Central memory CD8-positive, alpha-beta T cell (primary cell): ENCODE data around the gene GALM.
A peak's percentile ranks its signal among the peaks of the same experiment; 100 is the strongest.
"Not testable (repeated sequence)": the region's sequence is repeated elsewhere in the genome, so short reads cannot be mapped to it uniquely, and the experiment has no call there.

Source experiments
- ATAC-seq: fragments of 150-1000 bp; cut with Tn5 transposase; replicated peaks from 2 replicates; pipeline ENCODE4 v1.10.0; 2022; ENCODE audit warnings: mild to moderate bottlenecking, moderate FRiP score, moderate number of reproducible peaks; ENCODE audit not compliant: poor library complexity, severe bottlenecking; ENCODE audit errors: extremely low read depth
- DNase-seq, 2 donors: peaks; one replicate each; pipeline ENCODE4 v3.0.0; 2021; ENCODE audit warnings: low spot score in 2 of 2
- H3K27ac Mint-ChIP-seq: one replicate; pipeline ENCODE4 v1.8.0; 2022; ENCODE audit warnings: low read depth, mild to moderate bottlenecking, moderate library complexity, mixed read lengths
- H3K27me3 Mint-ChIP-seq: one replicate; pipeline ENCODE4 v1.8.0; 2022; ENCODE audit warnings: mixed read lengths
- H3K36me3 Mint-ChIP-seq: one replicate; pipeline ENCODE4 v1.8.0; 2022; ENCODE audit warnings: mild to moderate bottlenecking, moderate library complexity, mixed read lengths; ENCODE audit not compliant: insufficient read depth
- H3K4me1 Mint-ChIP-seq: one replicate; pipeline ENCODE4 v1.8.0; 2022; ENCODE audit warnings: mixed read lengths
- H3K4me3 Mint-ChIP-seq: one replicate; pipeline ENCODE4 v1.8.0; 2022; ENCODE audit warnings: mild to moderate bottlenecking, moderate library complexity, mixed read lengths
- H3K9me3 Mint-ChIP-seq: one replicate; pipeline ENCODE4 v1.8.0; 2022; ENCODE audit warnings: mixed read lengths

Gene GALM

DNA sequence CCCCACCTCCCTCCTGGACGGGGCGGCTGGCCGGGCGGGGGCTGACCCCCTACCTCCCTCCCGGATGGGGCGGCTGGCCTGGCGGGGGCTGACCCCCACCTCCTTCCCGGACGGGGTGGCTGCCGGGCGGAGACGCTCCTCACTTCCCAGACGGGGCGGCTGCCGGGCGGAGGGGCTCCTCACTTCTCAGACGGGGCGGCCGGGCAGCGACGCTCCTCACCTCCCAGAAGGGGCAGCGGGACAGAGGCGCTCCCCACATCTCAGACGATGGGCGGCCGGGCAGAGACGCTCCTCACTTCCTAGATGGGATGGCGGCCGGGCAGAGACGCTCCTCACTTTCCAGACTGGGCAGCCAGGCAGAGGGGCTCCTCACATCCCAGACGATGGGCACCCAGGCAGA is 90.0 kb downstream of the GALM start:
- H3K36me3 Mint-ChIP-seq: peaks cover 14% of the 10 kb centered on the region
- DNase-seq, H3K27ac Mint-ChIP-seq: not testable (repeated sequence)

DNA sequence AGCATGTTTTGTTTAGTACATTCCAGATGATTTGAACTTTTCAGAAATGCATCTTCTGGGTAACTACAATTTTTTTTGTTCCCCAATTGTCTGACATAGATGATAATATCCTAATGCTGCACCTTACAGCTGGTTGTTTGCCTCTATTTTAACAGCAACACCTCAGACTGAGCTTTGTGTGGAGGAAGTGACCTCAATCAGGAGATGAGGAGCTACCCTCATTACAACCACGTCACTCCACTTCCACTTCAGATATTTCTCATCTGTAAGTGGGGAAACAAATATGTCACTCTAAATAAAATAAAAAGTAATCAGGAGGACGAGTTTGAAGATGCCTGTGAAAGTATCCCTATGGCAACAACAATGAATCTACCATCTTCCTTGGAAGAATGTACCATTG is 97.3 kb downstream of the GALM start:
- no peaks in the 10 kb centered on the region for H3K4me1 Mint-ChIP-seq
- H3K4me3 Mint-ChIP-seq: no peak overlapping the region
- no peaks in the 10 kb centered on the region for H3K9me3 Mint-ChIP-seq
- ATAC-seq: no peak
- no peak for DNase-seq
- no peaks in the 10 kb centered on the region for H3K27me3 Mint-ChIP-seq
- peaks cover 1% of the 10 kb centered on the region for H3K36me3 Mint-ChIP-seq
- H3K27ac Mint-ChIP-seq: no peak overlapping the region

More for the DNA sequence above, 90.0 kb downstream of the GALM start:
- not testable (repeated sequence) for H3K9me3 Mint-ChIP-seq, ATAC-seq, H3K4me3 Mint-ChIP-seq, H3K27me3 Mint-ChIP-seq
- H3K4me1 Mint-ChIP-seq: peaks cover 15% of the 10 kb centered on the region

DNA sequence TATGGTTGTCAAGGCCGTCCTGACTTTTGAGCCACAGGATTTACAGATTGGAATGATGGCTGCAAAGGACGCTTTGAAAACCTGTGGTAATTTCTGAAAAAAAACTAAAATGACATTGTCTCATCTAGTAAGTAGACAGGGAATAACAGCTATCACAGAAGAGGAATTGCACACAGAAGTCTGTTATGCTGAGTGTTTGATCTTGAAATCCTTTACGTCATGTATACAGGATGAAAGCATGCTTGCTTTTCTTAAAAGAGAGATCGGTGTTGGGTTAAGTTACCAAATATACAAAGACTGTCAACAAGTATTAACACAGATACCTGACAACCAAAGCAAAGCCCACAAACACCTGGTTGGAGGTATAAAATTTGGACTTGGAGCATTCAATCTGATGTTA is 97.8 kb downstream of the GALM start:
- ATAC-seq (no peak), DNase-seq (no peak)
- H3K27me3 Mint-ChIP-seq: no peaks in the 10 kb centered on the region
- H3K27ac Mint-ChIP-seq: no peak overlapping the region
- H3K9me3 Mint-ChIP-seq: no peaks in the 10 kb centered on the region
- peaks cover 1% of the 10 kb centered on the region for H3K36me3 Mint-ChIP-seq
- no peak overlapping the region for H3K4me3 Mint-ChIP-seq
- no peaks in the 10 kb centered on the region for H3K4me1 Mint-ChIP-seq

DNA sequence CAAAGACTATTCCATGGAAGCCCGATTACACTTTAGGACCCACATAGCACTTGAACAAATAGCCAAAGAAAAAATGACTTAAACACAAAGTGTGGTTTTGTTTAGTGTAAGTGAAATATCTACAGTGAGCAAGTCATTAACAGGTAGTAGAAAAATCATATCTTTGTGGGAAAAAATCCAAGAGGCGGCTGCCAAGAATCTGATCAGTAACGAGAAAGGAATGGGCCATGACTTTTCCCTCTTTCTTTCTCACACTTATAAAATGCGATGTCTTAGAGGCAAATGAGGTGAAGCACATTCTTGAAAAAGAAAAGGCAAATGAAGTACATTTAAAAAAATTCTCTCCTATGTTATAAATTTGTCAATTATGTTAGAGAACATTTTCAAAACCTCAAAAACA is 99.2 kb downstream of the GALM start:
- no peaks in the 10 kb centered on the region for H3K36me3 Mint-ChIP-seq
- no peak for DNase-seq
- no peaks in the 10 kb centered on the region for H3K9me3 Mint-ChIP-seq
- no peaks in the 10 kb centered on the region for H3K4me1 Mint-ChIP-seq
- H3K4me3 Mint-ChIP-seq: no peak overlapping the region
- no peak overlapping the region for H3K27ac Mint-ChIP-seq
- no peaks in the 10 kb centered on the region for H3K27me3 Mint-ChIP-seq
- no peak for ATAC-seq

DNA sequence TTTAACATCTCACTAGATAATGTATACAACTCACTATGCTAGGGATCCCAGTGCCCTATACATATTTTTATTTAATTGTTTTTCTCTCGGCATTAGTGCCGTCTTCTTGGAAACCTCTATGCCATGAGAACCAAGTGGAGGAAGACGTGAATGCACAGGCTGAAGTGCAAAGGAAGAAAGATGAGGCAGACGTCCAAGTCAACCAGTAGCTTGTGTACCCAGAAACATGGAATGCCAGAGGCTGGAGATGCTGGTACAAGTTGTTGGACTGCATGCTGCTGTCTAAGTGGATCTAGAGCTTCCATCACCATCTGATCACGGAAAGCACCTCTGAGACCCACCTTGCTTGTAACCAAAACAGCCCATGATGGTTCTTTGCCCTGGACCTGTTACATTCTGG is 99.6 kb downstream of the GALM start:
- H3K27me3 Mint-ChIP-seq: no peaks in the 10 kb centered on the region
- ATAC-seq (no peak), DNase-seq (no peak)
- no peak overlapping the region for H3K4me3 Mint-ChIP-seq
- no peaks in the 10 kb centered on the region for H3K9me3 Mint-ChIP-seq
- no peaks in the 10 kb centered on the region for H3K36me3 Mint-ChIP-seq
- no peak overlapping the region for H3K27ac Mint-ChIP-seq
- no peaks in the 10 kb centered on the region for H3K4me1 Mint-ChIP-seq

DNA sequence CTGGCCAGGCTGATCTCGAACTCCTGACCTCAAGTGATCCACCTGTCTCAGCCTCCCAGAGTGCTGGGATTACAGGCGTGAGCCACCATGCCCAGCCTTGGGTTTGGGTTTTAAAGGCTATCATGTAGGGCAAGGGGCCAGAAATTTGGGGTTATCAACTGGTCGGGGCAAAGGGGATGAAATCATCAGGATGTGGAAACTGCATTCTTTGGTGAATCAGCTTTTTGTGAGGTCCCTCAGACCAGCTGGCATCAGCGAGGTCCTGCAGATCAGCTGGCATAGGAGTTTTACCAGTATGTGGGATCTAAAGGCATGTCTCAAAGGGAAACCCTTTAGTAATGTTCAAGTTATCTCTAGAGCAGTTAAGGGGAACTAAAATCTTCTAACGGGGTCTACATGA is 105.7 kb downstream of the GALM start:
- no peaks in the 10 kb centered on the region for H3K36me3 Mint-ChIP-seq
- DNase-seq: no peak
- H3K27ac Mint-ChIP-seq: no peak overlapping the region
- peaks cover 14% of the 10 kb centered on the region for H3K27me3 Mint-ChIP-seq
- no peaks in the 10 kb centered on the region for H3K9me3 Mint-ChIP-seq
- ATAC-seq: no peak
- no peak overlapping the region for H3K4me3 Mint-ChIP-seq
- no peaks in the 10 kb centered on the region for H3K4me1 Mint-ChIP-seq

DNA sequence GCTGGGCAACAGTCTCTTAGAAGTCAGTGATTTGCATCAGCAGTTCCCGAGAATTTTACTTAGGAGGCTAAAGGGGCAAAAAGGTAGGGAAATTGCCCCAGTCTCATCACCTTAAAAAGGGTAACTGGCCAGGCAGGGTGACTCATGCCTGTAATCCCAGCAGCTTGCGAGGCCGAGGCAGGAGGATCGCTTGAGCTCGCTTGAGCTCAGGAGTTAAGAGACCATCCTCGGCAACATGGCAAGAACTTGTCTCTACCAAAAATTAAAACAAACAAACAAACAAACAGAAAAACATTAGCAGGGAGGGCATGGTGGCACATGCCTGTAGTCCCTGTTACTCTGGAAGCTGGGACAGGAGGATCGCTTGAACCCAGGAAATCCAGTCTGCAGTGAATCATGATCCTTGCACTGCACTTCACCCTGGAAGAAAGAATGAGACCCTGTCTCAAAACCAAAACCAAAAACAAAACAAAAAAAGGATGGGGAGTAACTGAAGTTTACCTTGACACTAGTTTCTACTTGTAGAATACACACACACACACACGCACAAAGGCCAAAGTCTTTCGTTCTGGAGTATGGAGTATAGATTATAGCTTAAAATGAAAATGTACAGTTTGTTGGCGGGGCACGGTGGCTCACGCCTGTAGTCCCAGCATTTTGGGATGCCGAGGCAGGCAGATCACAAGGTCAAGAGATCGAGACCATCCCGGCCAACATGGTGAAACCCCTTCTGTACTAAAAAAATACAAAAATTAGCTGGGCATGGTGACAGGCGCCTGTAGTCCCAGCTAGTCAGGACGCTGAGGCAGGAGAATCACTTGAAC is 109.4 kb downstream of the GALM start:
- Mint-ChIP-seq H3K36me3 (peaks cover 2% of the 10 kb centered on the region), H3K9me3 (no peaks in the 10 kb centered on the region), H3K27ac (no peak overlapping the region), H3K27me3 (peaks cover 22% of the 10 kb centered on the region), H3K4me1 (peaks cover 10% of the 10 kb centered on the region), H3K4me3 (no peak overlapping the region)
- DNase-seq (no peak), ATAC-seq (no peak)

DNA sequence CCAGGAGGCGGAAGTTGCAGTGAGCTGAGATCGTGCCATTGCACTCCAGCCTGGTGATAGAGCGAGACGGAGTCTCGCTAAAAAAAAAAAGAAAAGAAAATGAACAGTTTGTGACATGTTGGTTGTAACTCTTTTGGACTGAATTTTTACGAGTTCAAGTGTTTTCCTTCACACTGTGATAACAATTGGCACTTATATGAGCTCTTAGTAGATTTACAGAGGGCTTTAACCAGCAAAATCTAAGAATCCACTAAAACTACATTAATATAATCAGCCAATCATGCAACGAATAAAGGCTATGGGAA is 110.0 kb downstream of the GALM start:
- no peaks in the 10 kb centered on the region for H3K9me3 Mint-ChIP-seq
- no peak overlapping the region for H3K27ac Mint-ChIP-seq
- ATAC-seq (no peak), DNase-seq (no peak)
- H3K4me3 Mint-ChIP-seq: no peak overlapping the region
- H3K4me1 Mint-ChIP-seq: peaks cover 10% of the 10 kb centered on the region
- peaks cover 6% of the 10 kb centered on the region for H3K36me3 Mint-ChIP-seq
- peaks cover 22% of the 10 kb centered on the region for H3K27me3 Mint-ChIP-seq

DNA sequence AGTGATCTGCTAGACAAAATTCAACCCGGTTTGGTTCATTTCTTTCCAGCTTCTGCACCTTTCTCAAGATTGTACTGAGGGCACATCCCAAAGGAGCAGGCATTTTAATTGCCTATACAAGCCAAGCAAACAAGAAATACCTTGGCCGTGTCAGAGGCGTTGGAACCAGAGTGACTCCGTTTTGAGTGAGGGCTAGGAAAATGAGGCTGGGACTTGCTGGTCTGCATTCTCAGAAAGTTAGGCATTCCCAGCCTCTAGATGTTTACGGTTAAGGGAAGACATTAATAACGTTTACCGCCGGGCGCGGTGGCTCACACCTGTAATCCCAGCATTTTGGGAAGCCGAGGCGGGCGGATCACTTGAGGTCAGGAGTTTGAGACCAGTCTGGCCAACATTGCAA is 110.6 kb downstream of the GALM start:
- no peaks in the 10 kb centered on the region for H3K9me3 Mint-ChIP-seq
- no peak overlapping the region for H3K4me3 Mint-ChIP-seq
- no peak overlapping the region for H3K27ac Mint-ChIP-seq
- ATAC-seq (no peak), DNase-seq (no peak)
- peaks cover 14% of the 10 kb centered on the region for H3K4me1 Mint-ChIP-seq
- H3K36me3 Mint-ChIP-seq: peaks cover 11% of the 10 kb centered on the region
- peaks cover 22% of the 10 kb centered on the region for H3K27me3 Mint-ChIP-seq

DNA sequence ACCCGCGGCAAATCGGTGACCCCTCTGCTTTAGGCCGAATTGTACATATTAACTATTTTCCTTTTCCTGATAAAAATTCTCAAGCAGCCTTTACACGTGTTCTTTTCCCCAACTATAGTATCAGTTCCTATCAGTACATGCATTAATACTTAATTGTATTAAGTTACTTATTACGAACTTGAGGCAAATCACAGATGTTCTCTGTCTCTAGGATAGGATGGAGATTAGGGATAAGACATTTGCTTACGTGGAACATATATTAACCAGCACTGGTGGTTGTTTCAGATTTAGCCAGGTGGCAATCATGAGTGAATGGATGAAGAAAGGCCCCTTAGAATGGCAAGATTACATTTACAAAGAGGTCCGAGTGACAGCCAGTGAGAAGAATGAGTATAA is 112.8 kb downstream of the GALM start:
- peaks cover 20% of the 10 kb centered on the region for H3K4me1 Mint-ChIP-seq
- peaks cover 22% of the 10 kb centered on the region for H3K27me3 Mint-ChIP-seq
- peak overlapping the region; percentile 100 for H3K27ac Mint-ChIP-seq
- no peak for ATAC-seq
- H3K36me3 Mint-ChIP-seq: peaks cover 24% of the 10 kb centered on the region
- H3K9me3 Mint-ChIP-seq: no peaks in the 10 kb centered on the region
- no peak for DNase-seq
- H3K4me3 Mint-ChIP-seq: peak overlapping the region; percentile 99

DNA sequence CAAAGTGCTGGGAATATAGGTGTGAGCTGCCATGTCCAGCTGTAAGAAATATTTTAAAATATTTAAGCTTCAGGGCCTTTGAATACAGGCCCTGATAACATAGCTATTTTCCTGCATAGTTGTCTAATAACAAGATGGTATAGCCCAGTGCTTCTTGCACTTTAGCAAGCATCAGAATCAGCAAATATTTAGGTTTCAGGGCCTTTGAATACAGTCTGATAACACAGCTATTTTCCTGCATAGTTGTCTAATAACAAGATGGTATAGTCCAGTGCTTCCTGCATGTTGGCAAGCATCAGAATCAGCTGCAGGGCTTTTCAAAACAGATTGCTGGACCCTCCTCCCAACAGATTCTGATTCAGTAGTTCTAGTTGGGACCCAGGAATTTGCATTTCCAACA is 117.7 kb downstream of the GALM start:
- ATAC-seq: no peak
- Mint-ChIP-seq H3K9me3 (no peaks in the 10 kb centered on the region), H3K36me3 (peaks cover 24% of the 10 kb centered on the region), H3K27ac (no peak overlapping the region), H3K27me3 (no peaks in the 10 kb centered on the region), H3K4me1 (peaks cover 11% of the 10 kb centered on the region), H3K4me3 (no peak overlapping the region)
- no peak for DNase-seq
